Vagina (tissue), 2 donors: ENCODE measurements around the gene ABHD5. TPM values are rescaled to one million over a fixed set of nuclear protein-coding genes. Genes with fewer than 3 reads are reported as not detected.

Experiments
- DNase-seq, 2 donors: peaks; one replicate each; pipeline ENCODE4 v3.0.0-alpha.2; 2017; ENCODE audit errors: extremely low spot score in 2 of 2
- H3K27ac ChIP-seq: fragments of 200-600 bp; sonication (generic); one replicate; pipeline ENCODE4 v1.5.1; 2019
- H3K27me3 ChIP-seq: fragments of 200-600 bp; sonication (generic); one replicate; pipeline ENCODE4 v1.5.1; 2019
- H3K36me3 ChIP-seq, 2 donors: fragments of 200-600 bp; sonication (generic); one replicate each; pipeline ENCODE4 v1.5.1; 2017 to 2019
- H3K4me1 ChIP-seq: fragments of 200-600 bp; sonication (generic); one replicate; pipeline ENCODE4 v1.5.1; 2019
- H3K4me3 ChIP-seq, 2 donors: fragments of 200-600 bp; sonication (generic); 1 replicate in 1 of 2; 2 replicates in 1 of 2; pipeline ENCODE4 v1.5.1; 2016 to 2019
- H3K9me3 ChIP-seq: fragments of 200-600 bp; sonication (generic); one replicate; pipeline ENCODE4 v1.5.1; 2019
- CTCF ChIP-seq, 3 experiments: fragments of 450-650 bp in 2 of 3; fragments of 200-600 bp in 1 of 3; sonication (generic) in 1 of 3; IDR thresholded peaks; one replicate each; pipeline ENCODE4 v1.5.1; 2017 to 2019; ENCODE audit warnings: antibody characterized with exemption in 3 of 3, mild to moderate bottlenecking in 2 of 3, moderate library complexity in 2 of 3
- POLR2A ChIP-seq, 2 donors: fragments of 450-650 bp; IDR thresholded peaks; one replicate each; pipeline ENCODE4 v1.6.1; 2017; ENCODE audit warnings: antibody characterized with exemption in 2 of 2, mild to moderate bottlenecking in 2 of 2, moderate library complexity in 2 of 2
- POLR2AphosphoS5 ChIP-seq, 2 donors: sonication (generic); formaldehyde crosslinking; IDR thresholded peaks; one replicate each; pipeline ENCODE4 v1.9.0; 2017; ENCODE audit warnings: antibody characterized with exemption in 2 of 2, mild to moderate bottlenecking in 2 of 2, low read depth in 1 of 2; ENCODE audit not compliant: insufficient read depth in 1 of 2
- intact Hi-C: fragments of 100-400 bp; cut with DNase I; formaldehyde crosslinking; loops from one replicate; pipeline ENCODE4 v1.15.1; 2023
- total RNA-seq: library from RNA; depleted of rRNA; stranded (reverse); fragments of >200 nt; gene quantifications from one replicate; pipeline ENCODE4 v1.2.3, GENCODE V29; 2016

ABHD5 gene
- total RNA-seq, 1 donor from 2014 or later = 34.1 TPM

GRCh38 chr3:43729707-43730414 lies 39.1 kb downstream of the ABHD5 start:
- no peak for DNase-seq
- intact Hi-C loops = loop anchor here (5.0 kb wide), 1 partner anchor 1033 kb away; no protein-coding TSS in a partner anchor
- H3K4me1 ChIP-seq = no peaks in the 10 kb centered on the region
- TF ChIP-seq CTCF (IDR thresholded peaks at IDR 0.05) = no peak
- TF ChIP-seq POLR2AphosphoS5 (IDR thresholded peaks at IDR 0.05; ENCODE audit: insufficient read depth in 1 of 2, low read depth in 1 of 2) = peak in 1 of 2 donors; percentile 17
- no peak for TF ChIP-seq POLR2A (IDR thresholded peaks at IDR 0.05)
- no peaks in the 10 kb centered on the region for H3K27me3 ChIP-seq
- H3K9me3 ChIP-seq = no peaks in the 10 kb centered on the region
- H3K27ac ChIP-seq = no peak overlapping the region
- no peak overlapping the region for H3K4me3 ChIP-seq
- H3K36me3 ChIP-seq = no peaks in the 10 kb centered on the region

- intact Hi-C loops = loop anchor here (5.0 kb wide), 1 partner anchor 1036 kb away; no protein-coding TSS in a partner anchor
- Histone ChIP-seq H3K9me3 (no peaks in the 10 kb centered on the region), H3K36me3 (no peaks in the 10 kb centered on the region), H3K27ac (no peak overlapping the region), H3K4me1 (no peaks in the 10 kb centered on the region), H3K4me3 (no peak overlapping the region), H3K27me3 (no peaks in the 10 kb centered on the region)
- DNase-seq = no peak
- TF ChIP-seq POLR2A (IDR thresholded peaks at IDR 0.05) (no peak), POLR2AphosphoS5 (IDR thresholded peaks at IDR 0.05; ENCODE audit: insufficient read depth in 1 of 2, low read depth in 1 of 2) (no peak), CTCF (IDR thresholded peaks at IDR 0.05) (no peak)
Observed at GRCh38 chr3:43732747-43733425, 42.1 kb downstream of the ABHD5 start.

GRCh38 chr3:43733459-43734384 lies 43.0 kb downstream of the ABHD5 start:
- DNase-seq = no peak
- no peaks in the 10 kb centered on the region for H3K27me3 ChIP-seq
- intact Hi-C loops = loop anchor here (5.0 kb wide), 1 partner anchor 1036 kb away; no protein-coding TSS in a partner anchor
- no peak overlapping the region for H3K4me3 ChIP-seq
- TF ChIP-seq POLR2AphosphoS5 (IDR thresholded peaks at IDR 0.05; ENCODE audit: insufficient read depth in 1 of 2, low read depth in 1 of 2) (no peak), CTCF (IDR thresholded peaks at IDR 0.05) (no peak), POLR2A (IDR thresholded peaks at IDR 0.05) (no peak)
- H3K36me3 ChIP-seq = no peaks in the 10 kb centered on the region
- H3K4me1 ChIP-seq = no peaks in the 10 kb centered on the region
- no peaks in the 10 kb centered on the region for H3K9me3 ChIP-seq
- H3K27ac ChIP-seq = no peak overlapping the region

GRCh38 chr3:43734685-43735084 lies 43.9 kb downstream of the ABHD5 start:
- TF ChIP-seq POLR2A (IDR thresholded peaks at IDR 0.05) (no peak), POLR2AphosphoS5 (IDR thresholded peaks at IDR 0.05; ENCODE audit: insufficient read depth in 1 of 2, low read depth in 1 of 2) (no peak), CTCF (IDR thresholded peaks at IDR 0.05) (no peak)
- no peak overlapping the region for H3K4me3 ChIP-seq
- no peaks in the 10 kb centered on the region for H3K36me3 ChIP-seq
- DNase-seq = no peak
- no peaks in the 10 kb centered on the region for H3K4me1 ChIP-seq
- H3K27me3 ChIP-seq = no peaks in the 10 kb centered on the region
- intact Hi-C loops = loop anchor here (5.0 kb wide), 1 partner anchor 1037 kb away; no protein-coding TSS in a partner anchor
- no peak overlapping the region for H3K27ac ChIP-seq
- no peaks in the 10 kb centered on the region for H3K9me3 ChIP-seq
